Tibial artery (tissue), 4 donors: ENCODE data around the gene CREB5.

ENCODE experiments used
- DNase-seq, 2 donors: peaks; one replicate each; pipeline ENCODE4 v3.0.0-alpha.2; 2019
- H3K27ac ChIP-seq, 2 donors: fragments of 200-600 bp; sonication (generic) in 1 of 2; 1 replicate in 1 of 2; 2 replicates in 1 of 2; pipeline ENCODE4 v1.5.1; 2018 to 2019; ENCODE audit warnings: mild to moderate bottlenecking in 1 of 2
- H3K27me3 ChIP-seq, 2 donors: fragments of 200-600 bp; sonication (generic) in 1 of 2; one replicate each; pipeline versions ENCODE4 v1.5.1 to v1.6.0; 2016 to 2019
- H3K36me3 ChIP-seq, 3 donors: fragments of 200-600 bp; sonication (generic) in 2 of 3; one replicate each; pipeline ENCODE4 v1.5.1; 2016 to 2019; ENCODE audit warnings: mild to moderate bottlenecking in 2 of 3
- H3K4me1 ChIP-seq, 4 donors: fragments of 200-600 bp; sonication (generic) in 2 of 4; 1 replicate in 3 of 4; 2 replicates in 1 of 4; pipeline ENCODE4 v1.5.1; 2016 to 2019
- H3K4me3 ChIP-seq, 2 donors: fragments of 200-600 bp; sonication (generic) in 1 of 2; 1 replicate in 1 of 2; 2 replicates in 1 of 2; pipeline ENCODE4 v1.5.1; 2018 to 2019; ENCODE audit warnings: mild to moderate bottlenecking in 2 of 2
- H3K9me3 ChIP-seq, 3 donors: fragments of 200-600 bp; sonication (generic) in 1 of 3; one replicate each; pipeline ENCODE4 v1.5.1; 2016 to 2019
- CTCF ChIP-seq, 2 experiments: fragments of 200-600 bp in 1 of 2; fragments of 450-650 bp in 1 of 2; IDR thresholded peaks; one replicate each; pipeline ENCODE4 v1.5.1; 2017 to 2019; ENCODE audit warnings: antibody characterized with exemption in 2 of 2, mild to moderate bottlenecking in 1 of 2, moderate library complexity in 1 of 2
- intact Hi-C: fragments of 100-400 bp; cut with DNase I; formaldehyde crosslinking; loops from one replicate; pipeline ENCODE4 v1.15.0; 2023; ENCODE audit warnings: low total_unique reads

Gene CREB5

GRCh38 chr7:28373990-28374389 is 38.3 kb upstream of the CREB5 start:
- Histone ChIP-seq H3K4me1 (no peaks in the 10 kb centered on the region), H3K9me3 (no peaks in the 10 kb centered on the region)
- no peak for TF ChIP-seq CTCF (IDR thresholded peaks at IDR 0.05)

GRCh38 chr7:28375729-28376128 is 36.6 kb upstream of the CREB5 start:
- Histone ChIP-seq H3K36me3 (no peaks in the 10 kb centered on the region), H3K9me3 (no peaks in the 10 kb centered on the region), H3K27me3 (no peaks in the 10 kb centered on the region), H3K4me3 (no peak overlapping the region), H3K4me1 (no peaks in the 10 kb centered on the region), H3K27ac (no peak overlapping the region)
- intact Hi-C loops, result no loop called here
- DNase-seq, result no peak
- TF ChIP-seq CTCF (IDR thresholded peaks at IDR 0.05), result no peak

More at GRCh38 chr7:28373990-28374389, 38.3 kb upstream of the CREB5 start:
- no peaks in the 10 kb centered on the region for H3K36me3 ChIP-seq
- H3K27me3 ChIP-seq, result no peaks in the 10 kb centered on the region
- intact Hi-C loops, result no loop called here
- no peak overlapping the region for H3K27ac ChIP-seq
- H3K4me3 ChIP-seq, result no peak overlapping the region
- no peak for DNase-seq

- Histone ChIP-seq H3K4me3 (no peak overlapping the region), H3K9me3 (no peaks in the 10 kb centered on the region), H3K27ac (no peak overlapping the region), H3K4me1 (no peaks in the 10 kb centered on the region), H3K36me3 (no peaks in the 10 kb centered on the region), H3K27me3 (no peaks in the 10 kb centered on the region)
- intact Hi-C loops, result no loop called here
- no peak for TF ChIP-seq CTCF (IDR thresholded peaks at IDR 0.05)
- DNase-seq, result no peak
Measured at GRCh38 chr7:28376634-28377033, 35.7 kb upstream of the CREB5 start.

GRCh38 chr7:28378574-28379149 is 33.7 kb upstream of the CREB5 start:
- no peaks in the 10 kb centered on the region for H3K4me1 ChIP-seq
- H3K27ac ChIP-seq, result no peak overlapping the region
- intact Hi-C loops, result no loop called here
- DNase-seq, result no peak
- no peaks in the 10 kb centered on the region for H3K36me3 ChIP-seq
- H3K4me3 ChIP-seq, result no peak overlapping the region
- no peak for TF ChIP-seq CTCF (IDR thresholded peaks at IDR 0.05)
- no peaks in the 10 kb centered on the region for H3K9me3 ChIP-seq
- no peaks in the 10 kb centered on the region for H3K27me3 ChIP-seq

- Histone ChIP-seq H3K27ac (no peak overlapping the region), H3K4me1 (no peaks in the 10 kb centered on the region), H3K4me3 (no peak overlapping the region), H3K36me3 (no peaks in the 10 kb centered on the region), H3K27me3 (no peaks in the 10 kb centered on the region), H3K9me3 (no peaks in the 10 kb centered on the region)
- intact Hi-C loops, result no loop called here
- DNase-seq, result no peak
- TF ChIP-seq CTCF (IDR thresholded peaks at IDR 0.05), result no peak
Measured at GRCh38 chr7:28381466-28381865, 30.9 kb upstream of the CREB5 start.

- Histone ChIP-seq H3K36me3 (no peaks in the 10 kb centered on the region), H3K9me3 (no peaks in the 10 kb centered on the region), H3K4me1 (no peaks in the 10 kb centered on the region), H3K27me3 (no peaks in the 10 kb centered on the region), H3K4me3 (no peak overlapping the region), H3K27ac (no peak overlapping the region)
- DNase-seq, result no peak
- no peak for TF ChIP-seq CTCF (IDR thresholded peaks at IDR 0.05)
- intact Hi-C loops, result no loop called here
Measured at GRCh38 chr7:28382144-28382543, 30.2 kb upstream of the CREB5 start.
